ENCODE data around the gene MRPS12.
"Not testable (repeated sequence)": the region's sequence is repeated elsewhere in the genome, so short reads cannot be mapped to it uniquely, and the experiment has no call there.

MRPS12 gene

GRCh38 chr19:38930776-38931520 is at the start of gene MRPS12:
Gene MRPS12 (plus strand): TSS chr19:38930944. CDS start chr19:38931295, 351 bp downstream.
- TF ChIP-seq, protein P1, sequence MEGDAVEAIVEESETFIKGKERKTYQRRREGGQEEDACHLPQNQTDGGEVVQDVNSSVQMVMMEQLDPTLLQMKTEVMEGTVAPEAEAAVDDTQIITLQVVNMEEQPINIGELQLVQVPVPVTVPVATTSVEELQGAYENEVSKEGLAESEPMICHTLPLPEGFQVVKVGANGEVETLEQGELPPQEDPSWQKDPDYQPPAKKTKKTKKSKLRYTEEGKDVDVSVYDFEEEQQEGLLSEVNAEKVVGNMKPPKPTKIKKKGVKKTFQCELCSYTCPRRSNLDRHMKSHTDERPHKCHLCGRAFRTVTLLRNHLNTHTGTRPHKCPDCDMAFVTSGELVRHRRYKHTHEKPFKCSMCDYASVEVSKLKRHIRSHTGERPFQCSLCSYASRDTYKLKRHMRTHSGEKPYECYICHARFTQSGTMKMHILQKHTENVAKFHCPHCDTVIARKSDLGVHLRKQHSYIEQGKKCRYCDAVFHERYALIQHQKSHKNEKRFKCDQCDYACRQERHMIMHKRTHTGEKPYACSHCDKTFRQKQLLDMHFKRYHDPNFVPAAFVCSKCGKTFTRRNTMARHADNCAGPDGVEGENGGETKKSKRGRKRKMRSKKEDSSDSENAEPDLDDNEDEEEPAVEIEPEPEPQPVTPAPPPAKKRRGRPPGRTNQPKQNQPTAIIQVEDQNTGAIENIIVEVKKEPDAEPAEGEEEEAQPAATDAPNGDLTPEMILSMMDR (conservative IDR thresholded peaks at IDR 0.05; ENCODE audit: control insufficient read depth, insufficient read depth, low read depth, low read length) = no peak
- peak within 1 kb of the TSS; percentile 92 for H3K4me3 ChIP-seq (ENCODE audit: control insufficient read depth, low read depth, low read length)
- peak; percentile 99 for DNase-seq (ENCODE audit: low read depth)

GRCh38 chr19:38883286-38883685 is 47.5 kb upstream of the MRPS12 start:
- TF ChIP-seq, protein P1 (conservative IDR thresholded peaks at IDR 0.05; ENCODE audit: control insufficient read depth, insufficient read depth, low read depth, low read length) = no peak
- DNase-seq (ENCODE audit: low read depth) = no peak

GRCh38 chr19:38884691-38885090 is 46.1 kb upstream of the MRPS12 start:
- H3K4me3 ChIP-seq (ENCODE audit: control insufficient read depth, low read depth, low read length); DNase-seq (ENCODE audit: low read depth): not testable (repeated sequence)

More at GRCh38 chr19:38883286-38883685, 47.5 kb upstream of the MRPS12 start:
- no peak overlapping the region for H3K4me3 ChIP-seq (ENCODE audit: control insufficient read depth, low read depth, low read length)

DNA sequence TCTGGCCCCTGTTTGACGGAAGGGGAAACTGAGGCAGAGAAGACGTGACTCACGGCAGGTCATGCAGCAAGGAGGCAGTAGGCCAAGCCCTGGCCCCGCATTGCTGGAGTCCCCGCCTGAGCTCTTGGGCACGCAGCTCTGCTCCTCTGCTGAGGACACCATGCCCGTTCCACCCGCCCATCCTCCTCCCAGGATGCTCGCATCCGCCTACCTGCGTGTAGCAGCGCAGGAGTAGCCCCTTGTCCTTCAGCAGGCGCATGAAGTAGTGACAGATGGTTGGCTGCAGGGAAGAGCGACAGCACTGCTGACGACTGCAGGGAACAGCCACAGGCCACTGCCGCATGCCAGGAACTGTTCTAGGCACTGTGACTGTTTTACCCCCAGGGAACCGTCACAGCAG is 41.9 kb upstream of the MRPS12 start:
- TF ChIP-seq, protein P1 (conservative IDR thresholded peaks at IDR 0.05; ENCODE audit: control insufficient read depth, insufficient read depth, low read depth, low read length) = no peak
- no peak for DNase-seq (ENCODE audit: low read depth)
- H3K4me3 ChIP-seq (ENCODE audit: control insufficient read depth, low read depth, low read length) = no peak overlapping the region

GRCh38 chr19:38889803-38890202 is 40.9 kb upstream of the MRPS12 start:
- DNase-seq (ENCODE audit: low read depth) = no peak
- TF ChIP-seq, protein P1 (conservative IDR thresholded peaks at IDR 0.05; ENCODE audit: control insufficient read depth, insufficient read depth, low read depth, low read length) = no peak
- H3K4me3 ChIP-seq (ENCODE audit: control insufficient read depth, low read depth, low read length) = no peak overlapping the region

DNA sequence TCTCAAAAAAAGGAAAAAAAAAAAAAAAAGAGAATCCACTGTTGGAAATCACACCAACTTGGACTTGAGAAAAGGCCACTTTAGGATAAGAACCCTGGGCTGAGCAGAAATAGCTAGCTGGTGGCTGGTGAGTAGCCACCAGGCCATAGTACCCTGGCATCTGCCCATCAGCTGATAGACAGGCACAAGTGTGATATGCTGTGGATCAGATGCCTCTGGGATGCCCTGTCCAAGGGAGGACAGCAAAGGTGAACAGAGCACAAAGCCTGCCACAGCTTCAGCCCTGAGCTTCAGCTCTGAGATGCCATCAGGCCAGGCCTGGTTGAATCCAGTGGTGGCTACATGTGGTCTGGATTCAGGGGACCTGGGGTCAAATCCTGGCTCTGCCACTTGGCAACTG is 40.1 kb upstream of the MRPS12 start:
- H3K4me3 ChIP-seq (ENCODE audit: control insufficient read depth, low read depth, low read length) = no peak overlapping the region
- no peak for DNase-seq (ENCODE audit: low read depth)
- TF ChIP-seq, protein P1 (conservative IDR thresholded peaks at IDR 0.05; ENCODE audit: control insufficient read depth, insufficient read depth, low read depth, low read length) = no peak

DNA sequence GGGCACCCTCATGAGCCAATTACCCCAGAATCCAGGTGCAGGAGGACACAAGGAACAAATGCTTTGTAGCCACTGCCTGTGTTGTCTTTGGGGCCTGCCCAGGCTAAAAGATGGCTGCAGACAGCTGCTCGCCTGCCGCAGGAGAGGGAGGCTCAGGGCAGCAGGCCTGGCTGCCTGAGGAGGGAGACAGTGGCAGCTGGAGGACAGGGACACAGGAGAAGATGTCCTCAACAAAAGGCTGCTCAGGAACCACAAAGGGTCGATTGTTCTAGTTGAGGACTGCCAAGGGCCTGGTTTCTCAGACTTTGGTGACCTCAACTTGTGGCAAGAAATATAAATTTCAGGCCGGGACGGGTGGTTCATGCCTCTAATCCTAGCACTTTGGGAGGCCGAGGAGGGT is 39.0 kb upstream of the MRPS12 start:
- DNase-seq (ENCODE audit: low read depth) = no peak

More for the DNA sequence above, 39.0 kb upstream of the MRPS12 start:
- TF ChIP-seq, protein P1 (conservative IDR thresholded peaks at IDR 0.05; ENCODE audit: control insufficient read depth, insufficient read depth, low read depth, low read length) = no peak
- no peak overlapping the region for H3K4me3 ChIP-seq (ENCODE audit: control insufficient read depth, low read depth, low read length)
